ENCODE measurements around the gene LRP2.

Gene LRP2

DNA sequence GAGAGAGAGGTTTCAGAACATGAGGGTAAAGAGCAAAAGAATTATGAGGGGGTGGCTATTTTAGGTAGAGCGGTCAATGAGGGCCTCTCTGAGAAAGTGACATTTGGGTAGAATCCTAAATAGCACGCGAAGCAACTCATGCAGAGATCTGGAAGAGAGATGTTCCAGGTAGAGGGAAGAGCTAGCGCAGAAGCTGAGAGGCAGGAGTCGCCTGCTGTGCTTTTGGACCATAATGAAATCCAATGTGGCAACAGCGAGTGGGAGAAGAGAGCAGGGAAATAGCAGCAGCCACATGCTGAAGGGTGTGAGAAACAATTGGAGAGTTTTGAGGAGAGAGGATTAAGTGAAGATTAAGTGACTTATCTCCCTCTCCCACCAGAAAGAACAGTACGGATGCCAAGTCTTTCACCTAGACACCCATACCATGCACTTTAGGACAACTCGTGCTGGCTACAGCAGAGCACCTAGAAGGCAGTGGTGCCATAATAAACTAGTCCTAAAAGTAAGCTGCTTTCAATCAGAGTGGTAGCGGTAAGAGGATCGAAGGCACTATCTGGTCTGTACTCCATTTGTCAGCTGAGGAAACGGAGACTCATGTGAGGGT lies 129.7 kb downstream of the LRP2 start:
- no peak for DNase-seq

DNA sequence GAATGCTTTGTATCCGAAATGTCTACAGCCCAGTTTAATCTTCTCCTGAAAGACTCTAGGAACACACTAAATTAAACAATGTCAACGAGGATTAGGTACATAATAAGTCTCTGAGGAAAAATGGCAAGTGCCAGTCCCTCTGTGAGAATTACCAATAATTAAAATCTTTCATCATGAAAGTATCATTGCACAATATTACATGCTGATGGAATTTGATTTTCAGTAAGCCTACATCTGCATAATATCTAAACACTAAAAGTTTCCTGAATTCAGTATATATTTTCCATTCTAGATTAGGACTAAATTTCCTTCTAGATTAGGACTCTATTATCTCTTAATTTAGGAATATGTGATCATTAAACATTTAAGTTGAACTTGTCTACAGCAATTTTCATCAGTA lies 132.1 kb downstream of the LRP2 start:
- no peak for DNase-seq

- DNase-seq: no peak
Observed at GRCh38 chr2:169229590-169229989, 132.7 kb downstream of the LRP2 start.

DNA sequence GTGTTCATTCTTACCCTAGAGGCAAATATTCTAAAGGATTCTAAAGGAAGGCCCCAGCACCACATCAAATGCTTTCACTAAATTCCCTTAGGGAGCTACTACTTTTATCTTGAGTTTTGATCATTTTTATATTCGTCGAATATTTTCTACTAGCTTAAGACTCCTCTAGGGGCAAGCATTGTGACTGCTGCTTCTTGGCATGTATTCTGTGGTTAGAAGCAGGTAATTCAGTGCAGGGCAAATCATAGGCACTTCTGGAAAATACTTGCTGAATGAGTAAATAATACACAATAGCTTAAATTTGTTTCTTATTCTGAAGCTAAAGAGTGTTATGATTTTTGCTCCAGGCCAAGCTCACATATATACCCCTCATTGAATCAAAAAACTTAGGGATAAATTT lies 136.4 kb downstream of the LRP2 start:
- no peak for DNase-seq

DNA sequence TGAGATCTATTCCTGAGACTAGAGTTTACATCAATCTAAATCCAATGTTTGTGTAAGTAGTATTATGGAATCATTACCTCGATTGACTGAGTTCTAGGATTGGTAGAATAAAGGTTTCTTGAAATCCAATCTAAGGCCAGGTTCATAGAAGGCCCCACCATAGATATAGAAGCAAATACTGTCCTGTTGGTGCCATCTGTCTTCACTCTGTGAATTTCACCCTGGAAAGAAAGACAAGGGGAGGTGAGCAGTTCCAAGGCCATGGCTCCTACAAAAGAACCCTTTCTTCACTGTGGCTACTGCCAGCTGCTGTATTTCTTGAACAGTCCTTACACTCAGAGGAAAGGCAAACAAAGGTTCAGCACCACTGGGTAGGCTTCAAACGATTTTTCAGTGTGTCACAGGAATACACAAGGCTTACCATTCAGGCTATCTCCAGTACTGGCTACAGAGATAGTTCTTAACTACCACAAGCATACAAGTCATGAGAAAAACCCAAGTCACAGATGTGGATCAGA lies 137.0 kb downstream of the LRP2 start:
- no peak for DNase-seq

DNA sequence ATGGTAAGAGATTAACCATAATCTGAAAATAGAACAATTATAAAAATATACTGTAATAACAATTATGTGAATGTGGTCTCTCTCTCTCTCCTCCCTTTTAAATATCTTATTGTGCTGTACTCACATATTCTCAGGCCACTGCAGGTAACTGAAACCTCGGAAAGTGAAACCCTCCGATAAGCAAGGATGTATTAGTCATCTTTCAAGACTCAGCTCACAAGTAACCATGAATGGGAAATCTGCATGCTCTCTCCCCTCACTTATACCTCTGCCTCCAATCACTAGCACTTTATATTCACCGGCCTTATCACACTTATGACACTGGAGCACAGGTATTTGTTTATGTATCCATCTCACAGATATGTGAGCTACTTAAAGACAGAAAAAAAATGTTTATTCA lies 139.7 kb downstream of the LRP2 start:
- DNase-seq: no peak

DNA sequence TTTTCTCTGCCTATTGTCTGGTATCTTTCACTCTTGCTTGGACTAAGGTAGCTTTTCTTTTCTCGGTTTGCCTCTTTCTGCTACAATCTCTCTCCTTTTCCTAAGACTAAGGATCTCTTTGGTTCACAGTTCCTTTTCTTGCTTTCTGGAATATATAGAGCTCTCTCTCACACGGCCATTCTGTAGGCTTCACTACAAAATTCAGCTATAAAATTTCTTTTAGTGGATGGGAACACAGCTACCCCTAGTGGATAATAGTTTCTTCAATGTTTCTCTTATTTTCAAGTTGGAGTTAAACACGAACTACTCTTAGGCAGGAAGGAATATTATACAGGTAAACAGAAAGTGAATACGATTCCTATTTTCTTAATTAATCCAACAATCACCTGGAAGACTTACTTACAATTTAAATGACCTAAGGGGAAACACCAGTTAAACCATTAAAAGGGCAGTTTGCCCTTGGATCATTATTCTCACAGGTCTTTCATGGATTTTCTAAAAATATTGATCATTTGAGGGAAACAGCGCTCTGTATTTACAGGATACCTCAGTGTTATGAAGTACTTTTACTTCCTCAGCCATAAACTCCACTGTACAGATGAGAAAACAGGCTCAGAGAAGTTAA lies 140.5 kb downstream of the LRP2 start:
- DNase-seq: no peak

DNA sequence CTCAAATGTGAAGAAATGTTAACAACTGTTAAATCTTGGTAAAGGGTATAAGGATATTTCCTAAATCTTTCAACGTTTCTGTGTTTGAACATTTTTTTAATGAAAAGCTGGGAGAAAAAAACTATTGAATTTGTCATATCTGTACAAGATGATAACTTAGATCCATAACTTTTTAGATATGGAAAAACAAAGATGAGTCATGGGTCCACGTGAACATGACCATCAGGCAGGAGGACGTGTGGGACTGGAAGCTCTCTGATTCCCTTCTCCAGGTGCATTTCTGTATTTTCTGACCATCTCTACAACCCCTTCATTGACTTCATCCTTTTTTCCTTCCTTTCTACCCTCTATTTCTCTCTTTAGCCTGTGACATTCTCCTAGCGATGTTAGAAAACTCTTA lies 151.4 kb downstream of the LRP2 start:
- no peak for DNase-seq

DNA sequence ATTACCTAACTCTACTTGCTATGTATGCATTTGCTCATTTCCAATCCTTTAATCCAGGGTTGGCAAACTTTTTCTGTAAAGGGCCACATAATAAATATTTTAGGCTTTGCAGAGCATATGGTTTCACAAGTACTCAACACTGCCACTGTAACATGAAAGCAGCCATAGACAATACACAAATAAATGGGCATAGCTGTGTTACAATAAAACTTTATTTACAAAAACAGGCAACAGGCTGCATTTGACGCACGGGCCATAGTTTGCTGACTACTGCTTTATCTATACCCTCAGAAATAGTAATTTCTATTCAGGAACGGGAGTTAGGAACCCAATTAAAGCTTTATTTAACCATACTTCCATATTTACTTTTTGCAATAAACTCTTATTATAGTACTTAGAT lies 154.3 kb downstream of the LRP2 start:
- no peak for DNase-seq

DNA sequence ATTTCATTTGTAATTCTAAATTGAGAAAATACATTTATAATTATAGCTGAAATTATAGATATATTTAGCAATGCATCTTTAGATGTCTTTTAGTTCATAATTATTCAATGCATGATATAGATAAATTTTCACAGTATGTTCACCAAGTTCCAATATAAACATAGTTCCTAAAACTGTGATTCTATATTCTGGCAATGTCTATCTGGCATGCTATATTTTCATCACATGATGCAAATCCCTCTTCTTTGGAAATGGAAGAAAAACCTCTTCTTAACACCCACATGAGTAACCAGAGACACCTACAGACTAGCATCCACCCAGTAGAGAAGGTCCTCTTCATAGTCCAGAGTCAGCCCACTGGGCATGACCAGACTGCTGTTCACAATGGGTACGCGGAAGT lies 157.2 kb downstream of the LRP2 start:
- DNase-seq: no peak

- DNase-seq: no peak
Observed at GRCh38 chr2:169203952-169204351, 158.4 kb downstream of the LRP2 start.

- DNase-seq: no peak
Observed at GRCh38 chr2:169200756-169201155, 161.6 kb downstream of the LRP2 start.

DNA sequence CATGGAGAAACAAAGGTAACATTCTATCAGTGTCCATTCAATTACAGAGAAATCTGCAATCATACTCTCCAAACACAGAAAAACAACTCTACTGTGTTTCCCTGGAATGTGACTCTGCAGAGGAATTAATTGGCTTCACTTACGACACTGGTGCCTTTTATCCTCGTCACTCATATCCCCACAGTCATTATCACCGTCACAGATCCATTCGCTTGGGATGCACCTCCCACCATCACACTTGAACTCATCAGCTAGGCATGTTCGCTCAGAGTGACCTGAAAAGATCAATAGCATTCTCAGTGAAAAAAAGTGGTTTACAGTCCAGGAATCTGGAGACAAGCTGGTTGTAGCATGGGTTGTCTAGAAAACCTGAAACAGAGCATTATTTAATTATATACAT lies 168.7 kb downstream of the LRP2 start:
- DNase-seq: no peak

DNA sequence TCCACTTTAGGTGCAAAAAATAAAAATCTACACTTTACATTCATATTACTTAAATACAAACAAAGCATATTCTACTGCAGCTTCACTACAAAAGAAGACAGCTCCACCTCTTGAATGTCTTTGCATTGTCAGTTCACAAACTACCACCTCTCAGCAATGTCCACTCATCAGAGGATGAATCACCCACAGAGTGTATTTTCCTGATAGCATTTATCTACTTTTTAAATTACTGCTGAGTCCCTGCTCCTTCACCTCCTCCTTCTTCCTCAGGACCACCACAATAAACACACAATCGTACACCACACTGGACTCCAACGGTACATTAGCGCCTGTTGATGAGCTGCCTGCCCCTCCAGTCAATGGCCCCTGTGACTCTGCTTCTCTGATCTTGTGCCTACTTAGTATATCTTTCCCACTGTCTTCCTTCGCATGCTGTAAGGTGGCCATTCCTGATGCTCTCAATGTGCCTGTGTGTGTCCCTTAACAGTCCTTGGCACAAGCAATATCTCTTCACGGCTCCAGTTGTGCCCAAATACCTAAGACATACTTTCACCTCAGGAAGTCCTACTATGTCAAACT lies 172.0 kb downstream of the LRP2 start:
- DNase-seq: no peak

- DNase-seq: no peak
Observed at GRCh38 chr2:169189132-169189531, 173.2 kb downstream of the LRP2 start.

DNA sequence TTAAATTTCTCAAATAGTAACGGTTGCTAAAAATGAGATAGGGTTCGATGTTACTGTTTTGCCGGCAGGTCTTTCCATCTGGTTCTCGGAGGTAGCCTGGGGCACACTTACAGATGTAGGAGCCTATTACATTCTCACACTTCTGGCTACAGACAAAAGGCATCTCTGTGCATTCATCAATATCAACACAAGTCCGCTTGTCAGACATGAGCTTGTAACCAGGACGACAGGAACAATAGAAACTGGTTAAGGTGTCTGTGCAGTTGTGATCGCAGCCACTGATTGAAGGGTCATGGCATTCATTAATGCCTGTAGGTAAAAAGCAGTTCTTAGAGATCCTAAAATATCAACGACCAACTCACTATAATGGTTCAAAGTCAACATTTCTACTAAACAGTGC lies 176.6 kb downstream of the LRP2 start:
- DNase-seq: no peak

DNA sequence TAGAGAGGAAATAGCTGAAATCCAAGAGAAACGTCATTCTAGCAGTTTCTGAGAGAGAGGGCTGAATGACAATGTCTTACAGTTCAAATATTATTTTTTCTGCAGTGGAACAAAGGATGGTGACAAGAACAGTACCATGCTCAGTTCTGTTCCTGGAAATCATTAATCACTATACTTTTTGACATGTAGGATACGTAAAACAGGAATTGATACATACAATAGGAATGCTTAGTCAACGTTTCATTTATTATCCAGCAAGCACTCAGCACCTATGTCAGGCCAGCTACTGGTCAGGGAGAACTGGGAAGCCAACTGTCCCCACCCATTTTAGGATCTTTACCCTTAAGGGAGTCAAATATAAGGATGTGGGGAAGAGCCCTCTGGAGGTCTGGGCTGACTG lies 178.3 kb downstream of the LRP2 start:
- no peak for DNase-seq

DNA sequence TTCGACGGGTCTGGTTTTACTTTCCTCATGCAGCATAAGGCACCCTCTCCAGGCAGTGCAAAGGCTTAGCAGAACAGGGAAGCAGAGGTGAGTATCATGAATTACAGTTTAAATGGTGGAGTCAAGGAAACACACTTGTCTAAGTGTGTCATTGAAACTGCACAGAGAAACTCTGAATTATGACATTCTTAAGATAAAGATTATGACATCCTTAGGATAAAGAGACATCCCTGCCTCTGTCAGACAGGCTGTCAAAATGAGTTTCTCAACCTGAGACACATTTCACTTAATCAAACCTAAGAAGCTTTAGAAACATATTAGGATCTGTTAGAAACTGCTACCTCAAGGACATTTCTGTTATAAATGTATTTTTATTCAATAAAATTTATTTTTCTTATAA lies 179.8 kb downstream of the LRP2 start:
- DNase-seq: no peak

- DNase-seq: no peak
Observed at GRCh38 chr2:169178804-169179390, 183.4 kb downstream of the LRP2 start.

GRCh38 chr2:169178364-169178763 lies 184.0 kb downstream of the LRP2 start:
- no peak for DNase-seq

- DNase-seq: no peak
Observed at GRCh38 chr2:169175112-169175511, 187.2 kb downstream of the LRP2 start.

DNA sequence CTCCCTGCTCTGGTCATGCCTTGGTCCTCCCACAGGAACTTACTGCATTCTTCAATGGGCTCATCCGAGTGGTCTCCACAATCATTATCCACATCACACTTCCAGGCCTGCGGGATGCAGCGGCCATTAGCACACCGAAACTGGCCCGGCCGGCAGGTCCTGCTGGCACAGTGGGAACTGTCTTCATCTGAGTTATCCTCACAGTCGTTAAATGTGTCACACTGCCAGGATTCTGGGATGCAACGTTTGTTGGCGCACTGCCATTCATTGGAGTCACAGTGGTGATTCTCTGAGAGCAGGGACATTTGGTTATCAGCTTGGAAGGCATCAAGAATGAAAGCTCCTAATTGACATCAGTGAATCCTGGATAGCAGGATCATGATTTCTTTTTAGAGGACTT lies 188.5 kb downstream of the LRP2 start:
- DNase-seq: no peak

GRCh38 chr2:169172914-169173313 lies 189.4 kb downstream of the LRP2 start:
- DNase-seq: no peak

DNA sequence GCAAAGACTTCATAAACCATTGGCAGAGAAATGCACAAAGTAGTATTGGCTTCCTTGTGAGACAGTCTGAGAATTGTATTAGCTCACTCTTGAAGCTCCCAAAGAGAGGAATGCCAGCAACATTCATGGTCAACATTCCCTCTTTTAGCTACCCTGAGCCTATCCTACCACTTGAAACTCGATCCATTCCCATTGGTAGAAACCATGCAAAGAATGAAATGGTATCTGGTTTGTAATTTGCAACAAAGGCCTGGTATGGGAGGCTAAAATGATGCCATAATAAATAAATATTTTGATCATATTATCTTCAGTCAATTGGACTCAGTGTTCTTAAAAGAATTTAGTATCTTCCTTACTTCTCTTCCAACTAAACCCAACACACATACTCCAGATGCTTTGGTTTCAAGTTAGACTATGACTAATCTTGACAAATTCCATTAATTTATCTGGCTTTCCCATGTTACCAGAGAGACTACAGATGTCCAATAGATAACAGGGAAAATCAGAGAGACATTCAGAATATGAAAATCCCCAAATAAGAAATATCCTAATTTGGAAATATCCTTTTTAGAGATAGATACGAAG lies 190.1 kb downstream of the LRP2 start:
- DNase-seq: no peak

Data from NCI-H187 treated with DMSO at 0.1 percent for 48 hours (cell line).